ENCODE results near the gene SAPCD2. TPM values are rescaled to one million over a fixed set of nuclear protein-coding genes. Genes with fewer than 3 reads are reported as not detected.
"Not testable (repeated sequence)": the region's sequence is repeated elsewhere in the genome, so short reads cannot be mapped to it uniquely, and the experiment has no call there.

Gene SAPCD2
- total and polyA plus RNA-seq, 4 donors = 1.3 to 2.1 (median 1.6) TPM

DNA sequence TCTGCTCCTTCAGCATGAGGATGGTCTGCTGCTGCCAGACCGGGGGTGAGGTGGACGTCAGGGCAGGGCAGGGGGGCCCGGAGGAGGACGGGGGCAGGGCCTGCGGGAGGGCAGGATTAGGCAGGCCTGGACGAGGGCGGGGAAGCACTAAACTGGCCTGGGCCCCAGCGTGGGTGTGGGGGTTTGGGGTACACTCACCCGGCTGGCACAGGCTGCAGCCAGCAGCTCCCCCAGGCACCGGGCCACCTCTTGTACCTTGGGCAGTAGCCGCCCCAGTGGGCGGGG is 5.5 kb downstream of the SAPCD2 start:
- Histone ChIP-seq H3K9me3 (ENCODE audit: control insufficient read depth in 4 of 4, insufficient read depth in 3 of 4, low read length in 3 of 4) (no peaks in the 10 kb centered on the region), H3K4me3 (no peak overlapping the region), H3K9ac (ENCODE audit: insufficient read depth in 1 of 2, low read length in 2 of 2) (no peak overlapping the region), H3K4me1 (ENCODE audit: control insufficient read depth in 5 of 5, insufficient read depth in 5 of 5, low read length in 5 of 5) (peaks cover 0 to 14% (median 0%) of the 10 kb centered on the region in 5 donors), H3K27me3 (ENCODE audit: control insufficient read depth in 3 of 3, insufficient read depth in 3 of 3, low read length in 2 of 3) (no peaks in the 10 kb centered on the region), H3K36me3 (ENCODE audit: control insufficient read depth in 4 of 4, insufficient read depth in 4 of 4, low read length in 4 of 4) (no peaks in the 10 kb centered on the region), H3K27ac (ENCODE audit: low read depth in 1 of 2, low read length in 1 of 2) (no peak overlapping the region)
- DNase-seq = no peak
- WGBS, 2 donors = 89 to 97% methylated on average over 12 of the region's 12 CpGs
- TF ChIP-seq, protein P1, sequence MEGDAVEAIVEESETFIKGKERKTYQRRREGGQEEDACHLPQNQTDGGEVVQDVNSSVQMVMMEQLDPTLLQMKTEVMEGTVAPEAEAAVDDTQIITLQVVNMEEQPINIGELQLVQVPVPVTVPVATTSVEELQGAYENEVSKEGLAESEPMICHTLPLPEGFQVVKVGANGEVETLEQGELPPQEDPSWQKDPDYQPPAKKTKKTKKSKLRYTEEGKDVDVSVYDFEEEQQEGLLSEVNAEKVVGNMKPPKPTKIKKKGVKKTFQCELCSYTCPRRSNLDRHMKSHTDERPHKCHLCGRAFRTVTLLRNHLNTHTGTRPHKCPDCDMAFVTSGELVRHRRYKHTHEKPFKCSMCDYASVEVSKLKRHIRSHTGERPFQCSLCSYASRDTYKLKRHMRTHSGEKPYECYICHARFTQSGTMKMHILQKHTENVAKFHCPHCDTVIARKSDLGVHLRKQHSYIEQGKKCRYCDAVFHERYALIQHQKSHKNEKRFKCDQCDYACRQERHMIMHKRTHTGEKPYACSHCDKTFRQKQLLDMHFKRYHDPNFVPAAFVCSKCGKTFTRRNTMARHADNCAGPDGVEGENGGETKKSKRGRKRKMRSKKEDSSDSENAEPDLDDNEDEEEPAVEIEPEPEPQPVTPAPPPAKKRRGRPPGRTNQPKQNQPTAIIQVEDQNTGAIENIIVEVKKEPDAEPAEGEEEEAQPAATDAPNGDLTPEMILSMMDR (IDR thresholded peaks at IDR 0.05; ENCODE audit: control extremely low read depth, extremely low read depth) = no peak
- no peak for ATAC-seq (ENCODE audit: insufficient read depth, low FRiP score)

DNA sequence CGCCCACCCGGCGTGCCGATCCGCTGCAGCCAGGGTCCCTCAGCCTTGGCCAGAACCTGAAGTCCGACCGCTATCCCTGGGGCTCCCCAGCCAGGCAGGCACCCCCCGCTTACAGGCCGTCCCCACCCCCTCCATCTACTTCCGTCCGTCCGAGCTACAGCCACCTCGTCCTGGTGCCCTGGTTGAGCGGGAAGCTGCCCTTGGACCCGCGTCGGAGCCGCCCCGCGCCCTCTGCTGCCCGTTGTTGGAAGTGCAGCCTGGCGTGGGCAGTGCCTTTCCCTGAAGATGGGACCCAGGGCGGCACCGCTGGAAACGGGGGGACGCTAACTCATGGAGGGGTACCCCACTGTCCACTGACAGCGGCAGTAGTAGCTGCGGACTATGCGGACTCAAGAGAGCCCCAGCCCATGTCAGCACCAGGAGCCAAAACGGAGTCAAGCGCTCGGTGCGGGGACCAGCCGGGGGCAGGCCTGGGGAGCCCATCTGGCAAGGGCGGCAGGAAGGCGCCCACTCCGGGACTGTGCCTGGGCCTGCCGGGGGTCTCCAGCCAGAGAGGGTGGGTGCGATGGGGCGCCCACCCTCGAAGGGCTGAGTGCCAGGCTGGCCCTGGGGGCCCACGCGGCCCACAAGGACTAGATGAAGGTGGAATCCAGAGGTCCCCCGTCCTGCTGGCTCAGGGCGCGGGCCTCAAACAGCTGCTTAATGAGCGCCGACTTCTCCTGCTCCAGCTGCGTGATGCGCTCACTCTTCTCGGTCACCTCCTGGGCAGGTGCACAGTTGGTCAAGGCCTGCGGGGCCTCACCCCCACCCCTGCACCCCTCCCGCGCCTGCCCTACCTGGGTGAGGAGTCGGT is 6.1 kb downstream of the SAPCD2 start:
- H3K36me3 ChIP-seq (ENCODE audit: control insufficient read depth in 4 of 4, insufficient read depth in 4 of 4, low read length in 4 of 4) = no peaks in the 10 kb centered on the region
- peaks cover 0 to 9% (median 0%) of the 10 kb centered on the region in 5 donors for H3K4me1 ChIP-seq (ENCODE audit: control insufficient read depth in 5 of 5, insufficient read depth in 5 of 5, low read length in 5 of 5)
- no peak overlapping the region for H3K4me3 ChIP-seq
- TF ChIP-seq, protein P1 (IDR thresholded peaks at IDR 0.05; ENCODE audit: control extremely low read depth, extremely low read depth) = peak; percentile 75
- 53 to 57% methylated on average over 53 to 55 of the region's 55 CpGs for WGBS, 2 donors
- H3K9me3 ChIP-seq (ENCODE audit: control insufficient read depth in 4 of 4, insufficient read depth in 3 of 4, low read length in 3 of 4) = no peaks in the 10 kb centered on the region
- H3K27me3 ChIP-seq (ENCODE audit: control insufficient read depth in 3 of 3, insufficient read depth in 3 of 3, low read length in 2 of 3) = no peaks in the 10 kb centered on the region
- DNase-seq (peak; percentile 45 to 68 (median 55)), ATAC-seq (ENCODE audit: insufficient read depth, low FRiP score) (no peak)
- H3K9ac ChIP-seq (ENCODE audit: insufficient read depth in 1 of 2, low read length in 2 of 2) = no peak overlapping the region
- no peak overlapping the region for H3K27ac ChIP-seq (ENCODE audit: low read depth in 1 of 2, low read length in 1 of 2)

DNA sequence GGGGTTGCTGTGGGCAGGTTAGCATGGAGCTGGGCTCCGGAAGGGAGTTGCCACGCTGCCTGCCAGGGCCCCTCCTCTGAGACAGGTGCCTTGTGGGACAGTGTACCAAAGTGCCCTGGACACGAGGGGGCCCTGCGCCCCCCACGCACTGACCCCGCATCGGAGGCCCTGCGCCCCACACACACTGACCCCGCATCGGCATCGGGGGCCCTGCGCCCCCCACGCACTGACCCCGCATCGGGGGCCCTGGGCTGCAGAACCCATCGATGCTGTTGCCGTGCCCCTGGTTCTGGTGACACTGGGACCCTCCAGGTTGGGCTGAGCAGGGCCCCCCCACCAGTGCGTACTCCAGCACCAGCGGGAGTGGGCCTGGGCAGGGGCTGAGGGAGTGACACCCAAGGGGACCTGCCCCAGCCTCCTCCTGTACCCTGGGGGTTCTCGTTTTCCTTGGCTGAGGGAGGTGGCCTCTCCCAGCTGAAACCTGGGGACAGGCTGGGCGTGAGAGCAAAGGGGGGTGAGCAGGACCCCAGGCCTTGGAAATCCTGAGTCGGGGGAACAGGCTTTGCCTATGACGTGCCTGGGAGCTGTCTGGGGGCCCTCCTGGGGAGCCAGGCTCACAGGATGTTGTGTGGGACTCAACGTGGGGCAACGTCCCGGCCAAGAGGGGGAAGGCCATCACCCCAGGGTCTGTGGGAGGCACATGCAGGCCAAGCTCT is 6.9 kb downstream of the SAPCD2 start:
- TF ChIP-seq, protein P1 (IDR thresholded peaks at IDR 0.05; ENCODE audit: control extremely low read depth, extremely low read depth) = no peak
- no peak overlapping the region for H3K9ac ChIP-seq (ENCODE audit: insufficient read depth in 1 of 2, low read length in 2 of 2)
- no peak overlapping the region for H3K27ac ChIP-seq (ENCODE audit: low read depth in 1 of 2, low read length in 1 of 2)
- H3K9me3 ChIP-seq (ENCODE audit: control insufficient read depth in 4 of 4, insufficient read depth in 3 of 4, low read length in 3 of 4) = no peaks in the 10 kb centered on the region
- WGBS, 2 donors = 88% methylated on average over 26 of the region's 26 CpGs
- DNase-seq (no peak), ATAC-seq (ENCODE audit: insufficient read depth, low FRiP score) (no peak)
- H3K27me3 ChIP-seq (ENCODE audit: control insufficient read depth in 3 of 3, insufficient read depth in 3 of 3, low read length in 2 of 3) = no peaks in the 10 kb centered on the region
- H3K36me3 ChIP-seq (ENCODE audit: control insufficient read depth in 4 of 4, insufficient read depth in 4 of 4, low read length in 4 of 4) = no peaks in the 10 kb centered on the region
- peaks cover 0 to 2% (median 2%) of the 10 kb centered on the region in 5 donors for H3K4me1 ChIP-seq (ENCODE audit: control insufficient read depth in 5 of 5, insufficient read depth in 5 of 5, low read length in 5 of 5)
- no peak overlapping the region for H3K4me3 ChIP-seq

DNA sequence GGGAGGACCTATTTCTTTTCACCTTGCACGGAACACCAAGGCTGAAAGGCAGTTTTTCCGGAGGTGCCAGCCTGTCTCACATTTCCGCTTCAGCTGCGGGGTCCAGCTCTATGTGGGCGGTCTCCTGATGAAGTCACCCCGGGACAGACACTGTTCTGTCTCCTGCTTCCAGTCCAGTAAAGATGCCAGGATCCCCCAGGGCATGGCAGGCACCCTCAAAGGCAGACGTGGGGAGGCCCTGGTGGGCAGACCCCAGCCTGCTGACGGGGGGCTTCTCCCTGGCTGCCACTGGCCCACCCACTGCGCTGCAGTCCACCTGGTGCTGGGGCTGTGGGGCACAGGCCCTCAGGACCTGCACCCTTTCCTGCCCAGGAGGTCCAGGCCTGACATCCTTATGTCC is 7.6 kb downstream of the SAPCD2 start:
- not testable (repeated sequence) for H3K4me1 ChIP-seq (ENCODE audit: control insufficient read depth in 5 of 5, insufficient read depth in 5 of 5, low read length in 5 of 5); H3K4me3 ChIP-seq; H3K27me3 ChIP-seq (ENCODE audit: control insufficient read depth in 3 of 3, insufficient read depth in 3 of 3, low read length in 2 of 3); H3K27ac ChIP-seq (ENCODE audit: low read depth in 1 of 2, low read length in 1 of 2); H3K9ac ChIP-seq (ENCODE audit: insufficient read depth in 1 of 2, low read length in 2 of 2); DNase-seq; H3K9me3 ChIP-seq (ENCODE audit: control insufficient read depth in 4 of 4, insufficient read depth in 3 of 4, low read length in 3 of 4); ATAC-seq (ENCODE audit: insufficient read depth, low FRiP score); H3K36me3 ChIP-seq (ENCODE audit: control insufficient read depth in 4 of 4, insufficient read depth in 4 of 4, low read length in 4 of 4)
- 93 to 94% methylated on average over 6 to 9 of the region's 9 CpGs for WGBS, 2 donors

Data from lung (tissue), 12 donors.